CD4-positive, alpha-beta T cell treated with Interleukin-15 for 1 hour (primary cell): Measurements from ENCODE around the gene ROBO1.

ENCODE experiments used
- DNase-seq: peaks from one replicate; pipeline ENCODE4 v3.0.0-alpha.2; 2020

Gene ROBO1

DNA sequence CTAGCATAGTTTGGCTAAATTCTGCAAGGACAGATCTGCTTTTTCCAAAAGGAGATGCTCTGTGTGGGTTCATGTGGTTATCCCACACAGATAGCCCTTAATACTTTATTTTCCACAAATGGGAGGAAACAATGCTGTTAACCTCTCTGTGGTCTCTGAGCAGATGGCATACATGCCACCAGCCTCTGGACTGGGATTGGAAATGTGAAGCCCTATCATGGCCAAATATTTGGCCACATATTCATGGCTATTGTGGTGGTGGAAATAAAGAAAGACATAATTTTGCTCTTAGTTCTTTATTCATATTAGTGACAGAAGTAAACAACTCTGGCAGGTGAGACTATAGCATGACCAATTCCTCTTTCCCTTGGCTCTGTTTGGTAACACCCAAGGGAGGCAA is 726.2 kb downstream of the ROBO1 start:
- no peak for DNase-seq

GRCh38 chr3:79040701-79041100 is 727.1 kb downstream of the ROBO1 start:
- DNase-seq: no peak

DNA sequence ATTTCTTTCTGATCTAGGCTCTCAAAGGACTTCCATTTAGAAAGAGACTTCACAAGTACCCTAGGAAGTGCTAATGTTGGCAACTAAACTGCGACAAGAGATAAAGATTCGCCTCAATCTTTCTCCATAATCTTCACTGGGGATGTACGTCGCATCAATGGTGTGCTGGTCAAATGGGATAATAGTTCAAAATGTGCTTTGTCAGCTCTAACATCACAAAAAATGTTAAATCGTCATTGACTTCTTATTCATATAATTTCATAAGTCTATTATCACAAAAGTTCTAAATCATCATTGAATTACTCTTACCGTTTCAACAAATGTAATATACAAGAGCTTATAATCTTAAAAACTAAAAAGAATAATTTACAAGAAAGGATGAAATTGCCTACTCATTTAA is 727.7 kb downstream of the ROBO1 start:
- no peak for DNase-seq

- no peak for DNase-seq
Measured at GRCh38 chr3:79039192-79039591, 728.6 kb downstream of the ROBO1 start.

DNA sequence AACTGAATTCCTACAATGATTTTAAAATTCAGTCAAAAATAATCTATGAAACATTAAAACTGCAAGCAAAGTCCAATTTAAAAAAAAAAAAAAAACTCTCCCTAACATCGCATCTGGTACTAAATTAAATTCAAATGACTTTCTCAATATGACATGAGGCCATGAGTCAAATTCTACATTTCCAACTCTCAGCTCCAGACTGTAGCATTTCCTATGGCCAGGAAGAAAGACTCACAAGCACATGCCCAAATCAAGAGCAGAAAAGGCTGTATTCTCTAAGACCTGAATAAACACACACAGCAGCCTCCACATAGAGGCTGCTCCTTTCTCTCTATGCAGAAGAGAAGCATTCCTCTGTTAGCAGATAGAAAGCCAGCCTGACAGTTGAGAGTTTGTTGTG is 729.2 kb downstream of the ROBO1 start:
- DNase-seq: no peak

DNA sequence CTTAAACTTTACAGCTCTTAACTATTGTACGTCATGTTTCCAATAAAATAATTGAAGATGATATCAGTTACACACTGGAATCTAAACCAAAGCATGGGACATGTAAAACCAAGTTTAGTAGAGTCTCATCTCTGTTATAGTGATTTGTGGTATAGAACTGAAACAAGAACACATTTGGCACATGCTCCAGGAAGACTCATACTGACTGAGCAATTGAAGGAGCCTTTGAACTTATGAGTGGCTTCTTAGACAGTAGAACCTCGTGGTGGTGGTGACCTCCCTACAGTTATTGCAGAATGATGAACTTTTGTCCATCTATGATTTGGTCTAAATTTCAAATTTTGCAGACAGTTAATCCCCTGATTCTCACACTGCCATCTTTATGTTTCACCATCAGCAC is 729.7 kb downstream of the ROBO1 start:
- no peak for DNase-seq

GRCh38 chr3:79032686-79033318 is 735.0 kb downstream of the ROBO1 start:
- DNase-seq: no peak

DNA sequence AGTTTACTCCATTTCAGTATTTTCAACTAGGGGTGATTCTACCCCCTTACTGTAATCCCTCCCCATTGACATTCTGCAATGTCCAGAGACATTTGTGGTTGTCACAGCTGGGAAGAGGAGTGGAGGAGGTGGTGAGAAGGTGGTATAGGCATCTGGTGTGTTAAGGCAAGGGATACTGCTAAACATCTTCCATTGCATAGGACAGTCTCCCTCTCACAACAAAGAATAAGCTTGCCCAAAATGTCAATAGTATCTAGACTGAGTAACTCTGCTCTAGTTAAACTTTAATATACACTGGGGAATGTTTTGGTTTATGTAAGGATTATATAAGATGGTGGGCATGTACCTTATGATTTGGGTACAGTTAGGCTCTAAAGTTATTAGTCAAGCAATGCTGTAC is 737.6 kb downstream of the ROBO1 start:
- no peak for DNase-seq

DNA sequence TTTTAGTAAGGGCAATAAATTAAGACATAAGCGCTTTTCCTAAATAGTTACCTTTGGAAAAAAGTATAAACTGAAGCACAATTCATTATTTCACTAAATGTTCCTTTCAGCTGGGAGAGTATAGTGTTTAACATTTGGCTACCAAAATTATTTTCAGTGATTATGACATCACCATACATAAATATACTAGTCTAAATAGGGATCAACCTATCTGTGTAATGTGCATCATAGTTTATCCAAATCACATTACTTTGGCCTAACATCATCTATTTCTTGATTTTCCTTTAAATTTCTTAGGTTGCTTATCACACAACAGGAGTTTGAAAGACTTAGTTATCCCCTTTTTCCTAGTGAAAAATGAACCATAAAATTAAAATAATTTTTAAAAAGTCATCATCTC is 738.9 kb downstream of the ROBO1 start:
- DNase-seq: no peak

DNA sequence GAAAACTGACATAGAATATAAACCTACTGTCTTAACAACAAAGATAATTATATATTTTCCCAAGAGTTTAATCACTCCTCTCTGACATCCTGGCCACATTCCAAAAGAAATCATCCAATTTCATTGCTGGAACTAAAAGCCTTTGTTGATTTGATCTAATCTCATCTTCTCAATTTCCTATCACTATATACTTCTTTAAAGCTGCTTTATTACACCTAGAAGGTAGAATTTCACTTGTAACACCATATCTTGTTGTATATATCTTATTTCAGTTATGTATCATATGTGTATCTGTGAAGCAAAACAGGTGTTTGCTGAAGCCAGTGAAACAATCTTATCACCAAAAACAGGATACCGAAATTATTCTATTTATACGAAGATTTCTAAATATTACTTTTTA is 740.2 kb downstream of the ROBO1 start:
- no peak for DNase-seq

DNA sequence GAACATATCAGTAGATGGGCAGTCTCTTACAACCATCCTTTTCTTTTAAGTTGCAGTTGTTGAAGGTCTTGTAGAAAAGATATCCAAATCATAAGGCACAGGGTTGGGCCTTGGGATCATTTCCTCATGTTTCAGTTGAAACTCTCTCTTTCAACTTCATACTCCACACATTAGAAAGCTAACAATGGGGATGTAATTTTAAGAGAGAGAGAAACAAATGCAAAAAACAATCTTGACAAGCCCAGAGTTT is 747.9 kb downstream of the ROBO1 start:
- DNase-seq: no peak

DNA sequence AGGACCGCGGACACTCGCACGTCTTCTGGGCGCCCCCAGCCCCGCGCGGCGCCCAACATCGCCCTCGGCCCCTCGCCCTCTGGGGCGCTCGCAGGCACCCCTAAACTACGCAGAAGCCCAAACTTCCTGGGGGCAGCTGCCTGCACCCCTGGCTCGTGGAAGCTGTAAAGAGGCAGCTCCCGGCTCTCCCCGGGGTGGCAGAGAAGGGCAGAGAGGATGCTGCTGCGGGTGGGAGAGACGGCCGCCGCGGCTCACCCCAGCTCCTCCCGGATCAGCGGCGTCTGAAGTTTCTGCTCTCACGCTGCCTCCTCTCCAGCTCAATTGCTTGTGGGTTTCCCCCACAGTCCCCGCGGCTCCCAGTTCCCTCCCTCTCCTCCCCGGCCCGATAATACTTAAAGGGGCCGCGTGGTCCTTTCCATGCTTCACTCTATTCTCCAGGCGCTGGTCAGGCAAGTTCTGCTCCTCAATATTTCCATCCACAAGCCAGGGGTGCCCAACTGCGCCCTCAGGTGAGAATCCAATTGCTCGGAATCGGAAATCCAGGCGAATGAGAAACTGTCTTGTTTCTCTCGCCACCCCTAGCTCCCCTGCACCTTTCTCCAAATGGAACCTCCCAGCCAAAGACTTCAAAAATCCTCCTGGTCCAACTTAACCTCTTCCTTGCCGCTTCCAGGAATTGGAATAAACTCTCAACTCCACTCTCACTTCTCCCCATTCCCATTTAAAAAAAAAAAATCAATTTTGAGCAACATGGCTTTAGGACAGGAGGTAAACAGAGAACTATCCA is 748.5 kb downstream of the ROBO1 start:
- DNase-seq: no peak

GRCh38 chr3:79018671-79019136 is 749.1 kb downstream of the ROBO1 start:
- DNase-seq: no peak

DNA sequence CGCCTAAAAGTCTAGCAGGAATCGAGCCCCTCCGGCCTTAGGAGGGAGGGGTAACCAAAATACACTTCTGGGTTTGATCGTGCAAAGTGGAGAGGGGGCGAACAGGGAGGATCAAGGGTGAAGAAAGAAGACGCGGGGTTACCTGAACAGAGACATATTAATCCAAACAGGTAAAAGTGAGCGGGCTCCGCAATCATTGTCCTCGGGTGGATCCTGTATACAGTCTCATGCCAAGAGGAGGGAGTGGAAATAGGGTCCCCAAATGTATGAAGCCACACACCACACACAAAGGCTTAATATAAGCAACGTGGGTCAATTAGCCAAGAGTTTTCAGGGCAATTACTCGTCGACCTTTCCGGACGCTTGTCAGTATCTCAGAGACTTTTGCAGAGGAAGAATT is 749.5 kb downstream of the ROBO1 start:
- no peak for DNase-seq

DNA sequence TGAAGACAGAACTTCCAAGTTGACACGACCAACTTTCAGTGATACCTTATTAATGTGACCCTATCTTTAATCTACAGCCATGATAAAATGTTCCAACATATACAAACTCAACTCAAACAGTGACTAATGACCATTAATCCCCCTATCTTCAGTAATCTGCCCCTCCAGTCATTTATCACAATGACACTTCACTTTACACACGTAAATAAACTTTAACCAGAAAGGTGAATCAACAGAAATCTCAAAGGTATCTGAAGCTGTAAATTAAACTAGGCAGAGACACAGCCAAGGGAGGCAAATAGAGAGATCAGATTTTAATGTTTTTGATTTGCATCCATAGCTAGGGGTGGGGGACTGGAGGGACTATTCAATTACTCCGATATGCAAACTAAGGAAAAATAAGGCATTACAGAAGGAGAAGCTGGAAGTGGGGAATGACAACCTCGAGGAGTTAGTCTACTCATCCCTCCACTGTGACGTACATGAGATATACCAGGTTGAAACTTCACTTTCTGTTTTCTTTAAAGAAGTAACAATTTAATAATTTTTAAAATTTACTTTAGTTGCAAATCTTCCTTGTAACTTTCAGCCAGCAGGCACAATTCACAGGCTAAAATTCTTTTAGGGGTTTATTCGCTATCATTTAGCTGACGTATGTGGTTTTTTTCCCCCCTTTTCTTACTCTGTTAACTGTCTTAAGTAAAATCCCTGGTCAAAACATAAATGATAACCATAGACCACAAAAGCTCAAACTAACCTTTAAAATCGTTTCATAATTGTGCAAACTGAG is 751.0 kb downstream of the ROBO1 start:
- no peak for DNase-seq

GRCh38 chr3:79015854-79016253 is 751.9 kb downstream of the ROBO1 start:
- DNase-seq: no peak

DNA sequence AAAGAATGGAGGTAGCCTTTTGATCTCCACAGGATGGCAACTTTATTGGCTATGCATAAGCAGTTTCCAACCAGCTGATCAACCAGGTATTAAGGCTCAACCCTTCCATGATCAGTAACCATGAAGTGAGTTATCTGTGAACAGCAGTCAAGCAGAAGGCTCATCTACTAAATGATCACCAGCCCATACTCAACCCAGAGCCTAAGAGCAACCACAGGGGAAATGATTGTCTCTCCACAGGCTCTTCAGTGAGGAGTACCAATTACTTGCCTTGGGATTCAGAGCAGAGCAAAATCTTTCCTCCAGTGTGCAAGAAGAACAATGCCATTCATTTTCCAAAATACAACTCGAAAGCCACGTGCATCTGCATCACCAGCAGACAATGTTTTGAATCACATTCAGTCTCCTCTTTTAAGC is 754.8 kb downstream of the ROBO1 start:
- DNase-seq: no peak

DNA sequence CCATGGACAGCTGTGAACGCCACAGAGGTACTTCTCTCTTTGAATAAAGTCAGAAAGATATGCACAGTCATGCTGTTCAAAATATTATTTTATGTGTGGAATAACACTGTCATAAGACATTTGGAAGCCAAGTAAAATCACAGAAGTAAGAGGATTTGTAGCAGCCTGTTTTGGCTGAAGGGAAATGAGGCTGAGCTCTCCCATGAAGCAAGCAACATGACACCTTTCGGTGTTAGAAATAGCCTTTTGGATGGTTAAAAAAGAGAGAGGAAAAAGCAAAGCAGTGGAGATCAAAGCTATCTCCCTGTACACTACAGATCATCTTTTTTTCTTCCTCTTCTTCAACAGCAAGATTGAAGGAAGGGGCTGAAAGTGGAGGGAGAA is 755.3 kb downstream of the ROBO1 start:
- DNase-seq: no peak

GRCh38 chr3:79011821-79012529 is 755.8 kb downstream of the ROBO1 start:
- no peak for DNase-seq

- no peak for DNase-seq
Measured at GRCh38 chr3:79009861-79010260, 757.9 kb downstream of the ROBO1 start.

- no peak for DNase-seq
Measured at GRCh38 chr3:79006077-79006476, 761.7 kb downstream of the ROBO1 start.

GRCh38 chr3:79005084-79005483 is 762.7 kb downstream of the ROBO1 start:
- no peak for DNase-seq

DNA sequence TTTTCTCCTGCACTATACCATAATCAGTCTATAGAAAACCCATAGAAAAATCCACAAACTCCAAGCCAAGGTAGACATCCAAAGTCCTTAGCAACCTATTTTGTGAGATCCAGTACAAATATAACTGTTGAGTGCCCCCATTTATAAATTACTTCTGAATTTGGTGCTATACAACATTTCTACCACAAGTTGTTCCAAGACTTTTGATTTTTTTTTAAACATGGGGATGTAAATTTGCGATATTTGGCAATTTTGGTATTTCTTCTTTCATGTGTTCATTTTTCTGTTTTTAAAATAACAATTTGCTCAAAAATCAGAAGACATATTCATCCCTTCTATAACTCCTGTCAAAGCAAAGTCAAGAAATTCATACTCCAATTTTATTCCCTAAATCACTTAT is 763.8 kb downstream of the ROBO1 start:
- no peak for DNase-seq
